Ovary (tissue), 3 donors: ENCODE measurements around the gene ZNF423.

Experiments
- CTCF ChIP-seq, 3 donors: fragments of 450-650 bp in 2 of 3; fragments of 200-600 bp in 1 of 3; IDR thresholded peaks; one replicate each; pipeline versions ENCODE4 v1.5.1 to v1.8.0; 2016 to 2022; ENCODE audit warnings: antibody characterized with exemption in 3 of 3, mild to moderate bottlenecking in 1 of 3
- EP300 ChIP-seq: sonication (generic); formaldehyde crosslinking; IDR thresholded peaks from one replicate; pipeline ENCODE4 v1.6.1; 2017; ENCODE audit warnings: antibody characterized with exemption
- POLR2A ChIP-seq: fragments of 450-650 bp; IDR thresholded peaks from one replicate; pipeline ENCODE4 v1.6.1; 2017; ENCODE audit warnings: antibody characterized with exemption, mild to moderate bottlenecking, moderate library complexity
- donor health status: DM: no; HTN: no; CAD: no.

GRCh38 chr16:49521734-49522325, 334.1 kb downstream of the ZNF423 start:
- no peak for TF ChIP-seq CTCF (IDR thresholded peaks at IDR 0.05)
- no peak for TF ChIP-seq EP300
- no peak for TF ChIP-seq POLR2A
